ENCODE measurements around the gene ST3GAL5.

Gene ST3GAL5

GRCh38 chr2:85800586-85800985 lies 88.2 kb downstream of the ST3GAL5 start:
- H3K4me1 ChIP-seq (ENCODE audit: insufficient read depth, low read length) = peaks cover 18% of the 10 kb centered on the region

DNA sequence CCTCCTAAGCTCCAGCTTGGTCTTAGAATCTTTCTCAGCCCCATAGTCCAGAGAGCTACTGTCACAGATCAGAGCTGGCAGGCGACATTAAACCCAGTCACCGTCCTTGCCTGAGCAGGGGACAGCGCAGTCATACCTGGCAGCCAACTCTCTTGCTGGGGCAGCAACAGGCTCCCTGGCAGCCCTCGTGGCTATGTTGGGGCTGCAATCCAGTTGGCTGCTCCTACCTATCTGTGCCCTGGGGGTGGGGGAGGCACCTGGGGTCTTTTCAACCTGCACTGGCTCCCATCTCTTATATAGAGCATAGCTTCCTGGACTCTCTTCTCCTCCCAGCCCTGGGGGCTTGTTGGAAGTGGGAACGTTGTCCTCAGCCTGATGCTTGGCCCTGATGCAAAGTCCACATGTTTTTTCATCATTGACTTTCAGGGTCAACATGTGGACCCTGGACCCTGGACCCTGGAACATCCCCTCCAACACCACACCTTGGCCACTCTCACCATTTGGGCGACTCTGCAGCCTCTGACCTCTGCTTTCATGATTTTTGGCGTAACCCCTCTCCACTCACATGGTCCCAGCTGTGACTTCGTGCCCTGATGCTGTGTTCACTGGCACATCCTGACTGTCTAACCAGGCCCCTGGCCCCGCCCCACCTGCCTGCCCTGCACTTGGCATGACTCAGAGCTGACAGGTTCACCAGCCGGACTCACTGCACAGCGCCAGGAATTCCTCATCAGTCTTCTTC lies 89.4 kb downstream of the ST3GAL5 start:
- Histone ChIP-seq H3K9ac (ENCODE audit: low read depth, low read length) (no peak overlapping the region), H3K4me3 (ENCODE audit: low read depth in 1 of 2, low read length in 2 of 2) (no peak overlapping the region), H3K36me3 (ENCODE audit: insufficient read depth, low read length) (no peaks in the 10 kb centered on the region), H3K27ac (ENCODE audit: low read length) (no peak overlapping the region), H3K4me2 (ENCODE audit: insufficient read depth, low read length) (no peak overlapping the region), H3K27me3 (ENCODE audit: insufficient read depth, low read length, poor library complexity) (no peaks in the 10 kb centered on the region), H3K79me2 (ENCODE audit: insufficient read depth, low read length) (no peaks in the 10 kb centered on the region), H3K9me3 (ENCODE audit: insufficient read depth, low read length, severe bottlenecking) (no peaks in the 10 kb centered on the region), H4K20me1 (ENCODE audit: insufficient read depth, low read length) (no peaks in the 10 kb centered on the region), H3K4me1 (ENCODE audit: insufficient read depth, low read length) (peaks cover 13% of the 10 kb centered on the region), H2AFZ (ENCODE audit: low read depth, low read length) (no peak overlapping the region)
- ATAC-seq (ENCODE audit: insufficient read depth, low read depth) = no peak
- no peak for DNase-seq
- no peak for TF ChIP-seq EZH2 (IDR thresholded peaks at IDR 0.05; ENCODE audit: borderline replicate concordance, low read depth, low read length, severe bottlenecking)
- TF ChIP-seq, protein P1, sequence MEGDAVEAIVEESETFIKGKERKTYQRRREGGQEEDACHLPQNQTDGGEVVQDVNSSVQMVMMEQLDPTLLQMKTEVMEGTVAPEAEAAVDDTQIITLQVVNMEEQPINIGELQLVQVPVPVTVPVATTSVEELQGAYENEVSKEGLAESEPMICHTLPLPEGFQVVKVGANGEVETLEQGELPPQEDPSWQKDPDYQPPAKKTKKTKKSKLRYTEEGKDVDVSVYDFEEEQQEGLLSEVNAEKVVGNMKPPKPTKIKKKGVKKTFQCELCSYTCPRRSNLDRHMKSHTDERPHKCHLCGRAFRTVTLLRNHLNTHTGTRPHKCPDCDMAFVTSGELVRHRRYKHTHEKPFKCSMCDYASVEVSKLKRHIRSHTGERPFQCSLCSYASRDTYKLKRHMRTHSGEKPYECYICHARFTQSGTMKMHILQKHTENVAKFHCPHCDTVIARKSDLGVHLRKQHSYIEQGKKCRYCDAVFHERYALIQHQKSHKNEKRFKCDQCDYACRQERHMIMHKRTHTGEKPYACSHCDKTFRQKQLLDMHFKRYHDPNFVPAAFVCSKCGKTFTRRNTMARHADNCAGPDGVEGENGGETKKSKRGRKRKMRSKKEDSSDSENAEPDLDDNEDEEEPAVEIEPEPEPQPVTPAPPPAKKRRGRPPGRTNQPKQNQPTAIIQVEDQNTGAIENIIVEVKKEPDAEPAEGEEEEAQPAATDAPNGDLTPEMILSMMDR (IDR thresholded peaks at IDR 0.05; ENCODE audit: borderline replicate concordance, extremely low read depth, low read length, poor library complexity, severe bottlenecking) = no peak

More at GRCh38 chr2:85800586-85800985, 88.2 kb downstream of the ST3GAL5 start:
- no peaks in the 10 kb centered on the region for H4K20me1 ChIP-seq (ENCODE audit: insufficient read depth, low read length)
- no peaks in the 10 kb centered on the region for H3K79me2 ChIP-seq (ENCODE audit: insufficient read depth, low read length)
- DNase-seq = peak; percentile 30
- no peak overlapping the region for H3K4me3 ChIP-seq (ENCODE audit: low read depth in 1 of 2, low read length in 2 of 2)
- no peaks in the 10 kb centered on the region for H3K9me3 ChIP-seq (ENCODE audit: insufficient read depth, low read length, severe bottlenecking)
- H3K4me2 ChIP-seq (ENCODE audit: insufficient read depth, low read length) = no peak overlapping the region
- H3K27me3 ChIP-seq (ENCODE audit: insufficient read depth, low read length, poor library complexity) = no peaks in the 10 kb centered on the region
- H2AFZ ChIP-seq (ENCODE audit: low read depth, low read length) = peak overlapping the region; percentile 4; the same call in 1 of the 2 replicates
- H3K27ac ChIP-seq (ENCODE audit: low read length) = no peak overlapping the region
- TF ChIP-seq, protein P1 (IDR thresholded peaks at IDR 0.05; ENCODE audit: borderline replicate concordance, extremely low read depth, low read length, poor library complexity, severe bottlenecking) = no peak
- TF ChIP-seq EZH2 (IDR thresholded peaks at IDR 0.05; ENCODE audit: borderline replicate concordance, low read depth, low read length, severe bottlenecking) = no peak
- no peaks in the 10 kb centered on the region for H3K36me3 ChIP-seq (ENCODE audit: insufficient read depth, low read length)
- no peak overlapping the region for H3K9ac ChIP-seq (ENCODE audit: low read depth, low read length)
- ATAC-seq (ENCODE audit: insufficient read depth, low read depth) = peak; percentile 30; the same call in 2 of the 3 replicates

DNA sequence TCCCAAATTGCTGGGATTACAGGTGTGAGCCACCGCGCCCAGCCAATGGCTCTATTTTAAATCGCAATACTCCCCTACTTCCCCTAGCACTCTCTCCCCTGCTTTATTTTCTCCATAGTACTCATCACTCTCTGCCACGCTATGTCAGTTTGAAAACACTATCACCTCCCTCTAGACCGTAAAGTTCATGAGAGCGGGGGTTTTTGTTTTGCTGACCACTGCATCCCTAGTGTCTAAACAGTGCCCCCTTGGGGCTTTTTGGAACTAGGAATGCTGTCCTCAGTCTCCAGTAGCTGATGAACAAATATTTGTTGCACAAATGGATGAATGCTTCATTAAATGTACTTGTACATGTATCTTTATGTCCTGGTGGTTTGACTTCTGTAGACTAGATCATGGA lies 90.9 kb downstream of the ST3GAL5 start:
- no peak for DNase-seq
- no peaks in the 10 kb centered on the region for H3K36me3 ChIP-seq (ENCODE audit: insufficient read depth, low read length)
- peaks cover 7% of the 10 kb centered on the region; the same call in 1 of the 2 replicates for H3K4me1 ChIP-seq (ENCODE audit: insufficient read depth, low read length)
- H3K9ac ChIP-seq (ENCODE audit: low read depth, low read length) = no peak overlapping the region
- no peaks in the 10 kb centered on the region for H3K9me3 ChIP-seq (ENCODE audit: insufficient read depth, low read length, severe bottlenecking)
- H3K27ac ChIP-seq (ENCODE audit: low read length) = no peak overlapping the region
- no peak overlapping the region for H3K4me2 ChIP-seq (ENCODE audit: insufficient read depth, low read length)
- no peak overlapping the region for H3K4me3 ChIP-seq (ENCODE audit: low read depth in 1 of 2, low read length in 2 of 2)
- TF ChIP-seq, protein P1 (IDR thresholded peaks at IDR 0.05; ENCODE audit: borderline replicate concordance, extremely low read depth, low read length, poor library complexity, severe bottlenecking) = peak; percentile 18
- no peak for TF ChIP-seq EZH2 (IDR thresholded peaks at IDR 0.05; ENCODE audit: borderline replicate concordance, low read depth, low read length, severe bottlenecking)
- ATAC-seq (ENCODE audit: insufficient read depth, low read depth) = no peak
- H3K79me2 ChIP-seq (ENCODE audit: insufficient read depth, low read length) = no peaks in the 10 kb centered on the region
- H3K27me3 ChIP-seq (ENCODE audit: insufficient read depth, low read length, poor library complexity) = peaks cover 2% of the 10 kb centered on the region
- H2AFZ ChIP-seq (ENCODE audit: low read depth, low read length) = no peak overlapping the region
- no peaks in the 10 kb centered on the region for H4K20me1 ChIP-seq (ENCODE audit: insufficient read depth, low read length)
